Breast epithelium (tissue), 3 donors: ENCODE results near the gene CADM2.

Source experiments
- CTCF ChIP-seq, 3 donors: fragments of 450-650 bp; IDR thresholded peaks; one replicate each; pipeline ENCODE4 v1.5.1; 2016 to 2017; ENCODE audit warnings: antibody characterized with exemption in 3 of 3, mild to moderate bottlenecking in 3 of 3, moderate library complexity in 3 of 3
- POLR2A ChIP-seq: fragments of 450-650 bp; IDR thresholded peaks from one replicate; pipeline ENCODE4 v1.6.1; 2016; ENCODE audit warnings: antibody characterized with exemption, mild to moderate bottlenecking, moderate library complexity
- POLR2AphosphoS5 ChIP-seq, 3 donors: sonication (generic); formaldehyde crosslinking; IDR thresholded peaks; one replicate each; pipeline ENCODE4 v1.6.1; 2017; ENCODE audit warnings: antibody characterized with exemption in 3 of 3

- no peak for TF ChIP-seq CTCF (IDR thresholded peaks at IDR 0.05)
- TF ChIP-seq POLR2AphosphoS5 (IDR thresholded peaks at IDR 0.05), result no peak
- no peak for TF ChIP-seq POLR2A
Measured at GRCh38 chr3:85170646-85171045, 211.9 kb downstream of the CADM2 start.
